GM12891 (cell line): Measurements from ENCODE around the gene CYTH4.

ENCODE experiments used
- DNase-seq: peaks from one replicate; pipeline ENCODE4 v3.0.0; 2011; ENCODE audit warnings: low spot score; ENCODE audit not compliant: insufficient read length
- FAIRE-seq: peaks from 2 replicates; lab custom pipeline; 2011; peaks lifted over from hg19 to GRCh38; lab: Jason Lieb, UNC
- PAX5 ChIP-seq: IDR thresholded peaks from 2 replicates; pipeline ENCODE4 v1.6.1; 2011; ENCODE audit warnings: low read length, moderate library complexity, mild to moderate bottlenecking; ENCODE audit not compliant: insufficient read depth, severe bottlenecking
- POLR2A ChIP-seq: IDR thresholded peaks from 2 replicates; pipeline ENCODE4 v1.6.1; 2011; ENCODE audit warnings: low read depth, low read length, control low read depth
- POLR2AphosphoS5 ChIP-seq: IDR thresholded peaks from 2 replicates; pipeline ENCODE4 v1.6.1; 2011; ENCODE audit warnings: low read depth, low read length, control low read depth
- POU2F2 ChIP-seq: IDR thresholded peaks from 2 replicates; pipeline ENCODE4 v1.6.1; 2011; ENCODE audit warnings: low read depth, mild to moderate bottlenecking, control low read depth, low read length, moderate library complexity
- SPI1 ChIP-seq: IDR thresholded peaks from 2 replicates; pipeline ENCODE4 v1.6.1; 2011; ENCODE audit warnings: low read depth, low read length, control low read depth
- TAF1 ChIP-seq: IDR thresholded peaks from 2 replicates; pipeline ENCODE4 v1.6.1; 2011; ENCODE audit warnings: low read depth, low read length, control low read depth

Gene CYTH4

DNA sequence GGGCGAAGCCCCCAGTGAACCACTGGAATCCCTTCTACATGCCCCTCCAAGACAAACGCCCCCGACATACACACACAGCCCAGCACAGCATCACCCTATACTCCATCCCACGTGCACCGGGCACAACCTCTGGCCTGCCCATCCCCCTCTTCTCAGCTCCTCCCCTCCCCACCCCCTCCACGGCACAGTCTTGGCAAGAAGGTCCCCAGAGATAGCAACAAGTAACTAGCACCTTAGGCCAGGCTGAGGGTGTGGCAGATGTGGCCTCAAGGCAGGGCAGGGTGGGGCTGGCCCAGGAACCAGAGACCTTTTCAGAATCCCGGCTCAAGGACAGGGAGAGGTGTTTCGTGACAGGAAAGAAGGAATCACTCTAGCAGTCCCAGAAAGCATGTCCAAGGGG lies 54.3 kb downstream of the CYTH4 start:
- no peak for TF ChIP-seq TAF1
- TF ChIP-seq SPI1 = no peak
- TF ChIP-seq PAX5 = no peak
- no peak for TF ChIP-seq POLR2AphosphoS5
- TF ChIP-seq POLR2A = no peak
- no peak for TF ChIP-seq POU2F2
- FAIRE-seq (no peak), DNase-seq (no peak)

DNA sequence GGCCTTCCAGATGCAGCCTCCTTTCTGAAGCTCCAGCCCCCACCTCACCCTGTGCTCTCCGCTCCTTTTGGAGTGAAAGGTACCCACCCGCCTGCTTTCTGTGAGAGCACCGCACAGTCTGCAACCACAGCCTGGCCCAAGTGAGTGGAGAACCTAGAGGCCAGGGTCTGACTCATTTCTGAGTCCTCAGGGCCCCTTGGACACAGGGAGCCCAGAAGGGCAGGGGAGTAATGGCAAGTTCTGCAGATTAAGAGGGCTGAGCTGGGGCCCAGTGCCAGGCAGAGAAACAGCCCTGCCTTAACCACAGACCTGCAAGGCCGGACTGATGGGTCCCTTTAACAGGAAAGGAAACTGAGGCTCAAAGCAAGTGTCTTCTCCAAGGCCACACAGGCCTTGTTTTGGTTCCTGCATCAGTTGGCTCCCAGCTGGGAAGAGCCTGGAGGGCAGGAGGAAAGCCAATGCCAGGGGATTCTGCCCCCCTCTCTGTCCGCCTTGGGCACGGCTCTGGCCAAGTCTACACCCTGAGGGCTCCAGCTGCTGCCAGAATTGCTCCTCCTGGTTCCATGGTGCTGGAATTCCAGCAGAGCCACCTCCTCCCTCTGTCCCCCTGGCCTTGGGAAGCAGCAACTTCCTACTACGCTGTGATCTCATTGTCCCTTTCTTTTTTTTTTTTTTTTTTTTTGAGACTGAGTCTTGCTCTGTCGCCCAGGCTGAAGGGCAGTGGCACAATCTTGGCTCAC lies 55.1 kb downstream of the CYTH4 start:
- FAIRE-seq (no peak), DNase-seq (no peak)
- TF ChIP-seq TAF1 (no peak), SPI1 (no peak), POLR2AphosphoS5 (no peak), POLR2A (no peak), POU2F2 (no peak)

DNA sequence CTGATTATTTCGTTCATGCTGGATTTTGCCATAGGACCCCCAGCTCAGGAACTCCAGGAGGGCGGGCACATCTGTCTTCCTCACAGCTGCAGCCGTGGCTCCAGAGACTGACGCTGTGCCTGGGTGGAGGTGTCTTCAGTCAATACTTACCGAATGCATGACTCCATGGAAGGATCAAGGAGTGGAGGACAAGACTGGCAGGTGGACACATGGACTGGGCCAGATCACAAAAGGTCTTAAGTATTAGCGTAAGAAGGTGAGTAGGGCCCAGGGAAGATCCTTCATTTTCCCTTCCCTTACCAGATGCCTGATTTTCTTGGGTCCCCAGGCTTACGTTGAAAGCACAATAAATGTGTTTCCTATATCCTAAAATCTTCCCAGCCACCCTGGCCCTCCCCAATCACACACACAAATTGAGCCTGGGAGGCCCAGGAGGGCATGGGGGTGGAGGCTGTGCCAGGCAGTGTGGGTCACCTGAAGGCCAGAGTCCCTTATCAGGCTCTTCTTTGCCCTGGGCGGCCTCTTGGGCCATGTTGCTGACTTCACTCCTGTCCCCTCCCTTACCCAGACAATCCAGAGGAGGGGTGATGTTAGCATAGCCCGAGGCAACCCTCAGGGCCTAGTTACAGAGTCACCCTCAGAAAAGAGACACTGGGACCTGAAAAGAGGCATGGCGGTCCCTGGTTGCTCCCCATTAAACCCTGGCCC lies 56.4 kb downstream of the CYTH4 start:
- FAIRE-seq = no peak
- TF ChIP-seq SPI1 = no peak
- DNase-seq = no peak

DNA sequence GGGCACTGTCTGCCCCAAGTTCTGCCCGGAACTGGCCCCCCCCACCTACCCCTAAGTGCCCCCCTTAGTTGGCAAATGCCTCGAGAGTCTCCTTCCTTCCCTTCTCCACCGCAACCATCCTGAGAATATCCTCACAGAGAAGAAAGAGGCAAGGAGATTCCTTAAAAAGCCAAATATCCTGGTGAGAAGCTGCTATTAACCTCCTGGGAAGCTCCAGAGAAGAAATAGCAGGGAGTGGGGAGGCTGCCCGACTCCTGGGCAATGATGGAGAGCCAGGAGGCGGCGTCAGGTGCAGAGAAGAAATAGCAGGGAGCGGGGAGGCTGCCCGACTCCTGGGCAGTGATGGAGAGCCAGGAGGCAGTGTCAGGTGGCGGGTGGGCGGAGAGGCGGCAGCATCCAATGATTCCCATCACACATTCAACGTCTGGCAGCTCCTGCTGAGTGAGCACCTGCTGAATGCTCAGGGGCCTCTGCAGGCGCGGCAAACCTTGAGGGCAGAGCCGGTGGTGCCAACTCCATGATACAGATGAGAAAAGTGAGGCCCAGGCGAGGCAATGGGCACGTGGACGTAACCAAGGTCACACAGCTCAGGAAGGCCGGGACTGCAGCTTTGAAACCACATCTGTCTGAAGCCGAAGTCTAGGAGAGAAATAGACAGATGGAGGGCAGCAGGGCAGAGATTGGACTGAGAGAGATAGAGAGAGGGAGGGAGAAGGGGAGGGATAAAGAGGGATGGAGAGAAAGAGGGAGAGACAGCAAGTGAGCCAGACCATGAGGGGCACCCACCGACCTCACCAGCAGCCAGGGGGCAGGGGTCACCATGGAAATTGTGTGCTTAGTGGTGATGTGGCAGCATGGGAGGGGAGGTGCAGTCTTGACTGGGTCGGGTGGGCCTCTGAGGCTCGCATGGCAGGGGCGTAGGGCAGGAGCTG lies 58.3 kb downstream of the CYTH4 start:
- DNase-seq (no peak), FAIRE-seq (no peak)
- no peak for TF ChIP-seq PAX5
- no peak for TF ChIP-seq POU2F2
- no peak for TF ChIP-seq TAF1
- TF ChIP-seq POLR2A = no peak

DNA sequence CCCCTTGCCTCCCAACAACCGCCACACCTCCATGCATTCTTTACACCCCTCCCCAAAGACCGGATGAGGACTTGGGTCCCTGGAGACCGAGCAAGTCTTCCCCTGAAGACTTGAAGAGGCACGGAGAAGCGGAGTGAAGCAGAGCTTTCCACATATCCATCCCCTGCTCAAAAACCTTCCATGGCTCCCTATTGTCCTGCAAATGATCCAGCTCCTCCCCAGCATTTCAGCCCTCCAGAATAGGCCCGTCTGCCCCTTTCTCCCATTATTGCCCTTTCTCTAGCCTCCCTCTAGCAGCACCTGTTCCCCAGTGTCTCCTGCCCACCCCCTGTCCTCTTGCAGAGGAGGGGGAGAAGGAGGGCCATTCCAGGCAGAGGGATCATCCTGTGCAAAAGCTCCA lies 59.8 kb downstream of the CYTH4 start:
- no peak for FAIRE-seq

DNA sequence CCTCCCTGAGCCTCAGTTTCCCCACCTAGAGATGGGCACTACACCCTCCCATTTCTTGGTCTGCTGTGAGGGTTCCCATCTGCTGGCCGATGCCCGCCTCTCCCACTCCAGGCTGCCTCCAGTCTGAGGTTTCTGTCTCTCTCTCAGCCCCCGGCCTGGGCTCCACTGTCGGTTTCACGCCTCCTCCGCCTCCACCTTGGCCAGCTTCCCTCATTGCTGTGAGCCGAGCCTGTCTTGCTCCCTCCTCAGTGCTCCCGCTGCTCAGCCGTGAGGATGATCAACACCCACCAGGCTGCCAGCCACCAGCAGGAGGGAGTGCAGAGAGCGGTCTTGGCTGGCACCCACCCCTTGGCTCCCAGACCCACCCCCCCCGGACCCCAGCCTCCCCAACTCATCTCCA lies 61.0 kb downstream of the CYTH4 start:
- DNase-seq (no peak), FAIRE-seq (no peak)
- TF ChIP-seq SPI1 = no peak

More for the DNA sequence above, 59.8 kb downstream of the CYTH4 start:
- DNase-seq = no peak
- TF ChIP-seq SPI1 = no peak
- no peak for TF ChIP-seq POLR2AphosphoS5
- no peak for TF ChIP-seq PAX5

DNA sequence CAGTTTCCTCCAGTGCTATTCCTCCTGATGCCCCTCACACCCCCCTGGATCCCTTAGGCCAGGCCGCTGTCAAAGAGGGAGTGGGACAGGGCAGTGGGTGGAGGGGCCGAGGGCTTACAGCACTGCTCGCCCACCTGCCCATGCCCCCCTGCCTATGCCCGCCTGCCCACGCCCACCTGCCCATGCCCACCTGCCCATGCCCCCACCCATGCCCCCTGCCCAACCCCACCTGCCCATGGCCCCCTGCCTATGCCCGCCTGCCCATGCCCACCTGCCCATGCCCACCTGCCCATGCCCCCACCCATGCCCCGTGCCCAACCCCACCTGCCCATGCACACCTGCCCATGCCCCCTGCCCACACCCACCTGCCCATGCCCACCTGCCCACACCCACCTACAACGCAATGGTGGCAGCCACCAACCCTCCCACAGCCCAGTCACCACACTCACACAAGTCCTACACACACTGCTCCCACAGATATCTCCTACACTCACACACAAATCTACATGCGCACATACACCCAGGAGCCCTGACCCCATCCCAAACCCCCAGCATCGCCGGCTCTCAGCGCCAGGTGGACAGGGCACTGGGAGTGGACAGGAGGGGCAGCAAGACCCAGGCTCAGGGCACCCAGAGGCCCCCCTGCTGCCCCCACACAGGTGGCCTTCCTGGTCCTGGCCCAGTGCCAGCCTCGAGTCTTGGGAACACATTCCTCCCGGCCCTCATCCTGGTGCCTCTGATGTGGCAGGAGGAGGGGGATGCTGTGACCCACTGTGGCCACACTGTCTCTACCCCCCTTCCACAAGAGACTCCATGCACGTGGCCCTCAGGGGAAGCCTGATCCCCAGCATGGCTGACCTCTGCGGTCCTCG lies 61.8 kb downstream of the CYTH4 start:
- TF ChIP-seq POLR2AphosphoS5 = no peak
- no peak for TF ChIP-seq POLR2A
- no peak for TF ChIP-seq TAF1
- TF ChIP-seq POU2F2 = no peak
- TF ChIP-seq SPI1 = no peak
- no peak for FAIRE-seq
- DNase-seq = no peak

DNA sequence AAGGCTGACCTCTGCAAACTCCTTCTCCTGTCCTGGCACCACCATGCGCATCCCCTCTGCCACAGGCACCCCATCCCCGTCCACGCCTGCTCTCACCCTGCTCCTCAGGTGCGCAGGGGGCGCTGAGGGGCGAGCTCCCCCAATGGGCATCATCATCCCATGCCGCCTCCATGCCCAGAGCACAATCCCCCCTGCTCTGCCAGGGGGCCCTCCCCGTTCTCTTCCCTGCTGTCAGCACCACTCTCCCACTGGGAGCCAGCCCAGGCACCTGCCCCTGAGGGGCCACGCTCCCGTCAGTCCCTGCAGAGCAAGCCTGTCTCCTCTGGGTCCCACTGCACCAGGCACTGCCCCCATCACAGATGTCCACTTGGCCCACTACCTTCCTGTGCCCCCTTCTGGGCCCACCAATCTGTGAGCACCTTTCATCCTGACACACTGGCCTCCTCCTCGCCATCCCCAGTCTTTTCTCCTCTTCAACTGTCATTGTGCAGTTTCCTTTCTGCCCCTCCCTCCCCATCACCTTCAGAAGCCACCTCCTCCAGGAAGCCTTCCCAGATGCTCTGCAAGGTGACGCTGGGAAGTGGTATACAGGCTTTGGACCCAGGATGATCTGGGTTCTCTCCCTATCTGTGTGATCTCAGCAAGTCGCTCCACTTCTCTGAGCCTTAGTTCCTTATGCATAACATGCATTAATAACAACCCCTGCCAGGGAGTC lies 62.6 kb downstream of the CYTH4 start:
- no peak for TF ChIP-seq POLR2AphosphoS5
- TF ChIP-seq POU2F2 = no peak
- TF ChIP-seq PAX5 = no peak
- TF ChIP-seq TAF1 = no peak
- TF ChIP-seq SPI1 = no peak
- TF ChIP-seq POLR2A = no peak
- FAIRE-seq (no peak), DNase-seq (no peak)
